Measurements from ENCODE around the gene KCNMA1. TPM values are rescaled to one million over a fixed set of nuclear protein-coding genes. Genes with fewer than 3 reads are reported as not detected.
A peak's percentile ranks its signal among the peaks of the same experiment; 100 is the strongest.
"Not testable (repeated sequence)": the region's sequence is repeated elsewhere in the genome, so short reads cannot be mapped to it uniquely, and the experiment has no call there.

The KCNMA1 gene
- total RNA-seq: under 1 TPM; 0.48 to 0.56 TPM

DNA sequence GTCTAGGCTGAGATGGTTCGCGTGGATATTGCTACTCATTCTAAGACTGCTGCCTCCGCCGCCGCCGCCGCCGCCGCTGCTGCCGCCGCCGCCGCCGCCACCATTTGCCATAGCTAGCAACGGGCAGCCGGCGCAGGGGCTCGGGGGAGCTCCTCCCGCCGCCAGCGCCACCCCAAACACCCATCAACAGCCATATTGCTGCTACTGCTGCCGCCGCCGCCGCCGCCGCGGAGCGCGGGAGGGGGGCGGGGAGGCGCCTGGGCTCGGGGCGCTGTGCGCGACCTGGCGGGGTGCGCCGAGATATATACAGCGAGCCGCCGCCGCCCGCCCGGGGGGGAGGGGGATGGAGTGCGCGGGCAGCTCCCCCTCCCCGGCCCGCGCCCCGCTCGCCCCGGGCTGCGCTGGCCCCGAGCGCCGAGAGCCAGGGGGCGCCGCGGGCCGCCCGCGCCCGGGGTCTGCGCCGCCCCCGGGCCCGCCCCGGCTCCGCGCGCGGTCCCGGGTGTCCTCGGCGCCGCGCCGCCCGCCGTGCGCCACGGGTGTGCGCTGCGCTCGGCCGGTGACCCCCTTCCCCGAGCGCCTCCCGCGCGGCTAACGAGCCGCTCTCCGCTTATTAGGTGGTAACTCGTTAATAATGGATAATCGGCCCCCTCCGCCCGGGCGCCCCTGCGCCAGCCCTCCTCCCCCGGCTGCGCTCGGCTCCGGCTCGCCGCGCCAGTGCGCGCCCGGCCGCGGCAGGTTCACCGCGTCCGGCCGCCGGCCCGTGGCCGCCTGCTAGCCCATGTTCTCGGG, at the start of gene KCNMA1:
TSS of gene KCNMA1 (minus strand) at position 277 of the 789 bp plus-strand sequence.
- peaks cover 70% of the 10 kb centered on the region for H3K27me3 Mint-ChIP-seq

DNA sequence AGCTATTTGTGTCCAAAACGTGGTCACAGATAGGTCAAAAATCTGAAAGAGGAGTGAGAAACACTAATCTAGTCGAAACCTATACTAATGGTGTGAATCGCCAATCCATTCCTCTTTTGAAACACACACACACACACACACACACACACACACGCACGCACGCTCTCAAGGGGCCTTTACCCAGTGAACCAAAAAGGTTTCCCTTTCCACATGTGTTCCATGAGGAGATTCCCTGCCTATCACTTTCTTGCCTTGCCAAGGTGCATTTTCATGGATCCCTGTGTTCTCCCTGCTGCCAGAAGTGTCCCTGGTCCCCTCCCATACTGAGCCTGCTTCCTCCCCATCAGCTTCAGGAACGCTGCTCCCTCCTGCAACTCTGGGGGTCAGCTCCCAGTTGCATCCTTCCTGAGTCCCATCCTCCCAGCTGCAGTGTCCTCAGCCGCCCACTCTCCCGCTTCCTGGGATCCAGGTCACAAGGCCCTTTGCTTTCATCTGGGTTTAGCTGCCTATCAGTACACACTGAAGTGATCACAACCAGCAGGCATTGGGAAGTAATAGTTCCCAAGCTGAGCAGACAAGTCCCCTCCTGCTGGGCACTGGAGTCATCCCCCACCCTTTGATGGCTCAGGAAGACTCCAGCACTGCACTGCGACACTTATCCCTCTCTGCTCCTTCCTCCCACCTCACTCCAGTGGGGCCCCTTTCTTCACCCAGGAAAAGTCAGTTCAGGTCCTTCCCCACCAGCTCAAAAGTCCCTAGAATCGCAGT, 49.2 kb upstream of the KCNMA1 start:
- ATAC-seq (replicated peaks): no peak
- Mint-ChIP-seq H3K36me3 (ENCODE audit: low read depth) (no peaks in the 10 kb centered on the region), H3K4me1 (no peaks in the 10 kb centered on the region), H3K4me3 (no peak overlapping the region), H3K9me3 (no peaks in the 10 kb centered on the region), H3K27ac (no peak overlapping the region), H3K27me3 (peaks cover 37% of the 10 kb centered on the region)

More for the DNA sequence above, at the start of gene KCNMA1:
- Mint-ChIP-seq H3K36me3 (ENCODE audit: low read depth) (no peaks in the 10 kb centered on the region), H3K4me1 (peaks cover 5% of the 10 kb centered on the region), H3K9me3 (no peaks in the 10 kb centered on the region), H3K27ac (no peak within 1 kb of the TSS), H3K4me3 (peak within 1 kb of the TSS; percentile 25)
- no peak for ATAC-seq (replicated peaks)

DNA sequence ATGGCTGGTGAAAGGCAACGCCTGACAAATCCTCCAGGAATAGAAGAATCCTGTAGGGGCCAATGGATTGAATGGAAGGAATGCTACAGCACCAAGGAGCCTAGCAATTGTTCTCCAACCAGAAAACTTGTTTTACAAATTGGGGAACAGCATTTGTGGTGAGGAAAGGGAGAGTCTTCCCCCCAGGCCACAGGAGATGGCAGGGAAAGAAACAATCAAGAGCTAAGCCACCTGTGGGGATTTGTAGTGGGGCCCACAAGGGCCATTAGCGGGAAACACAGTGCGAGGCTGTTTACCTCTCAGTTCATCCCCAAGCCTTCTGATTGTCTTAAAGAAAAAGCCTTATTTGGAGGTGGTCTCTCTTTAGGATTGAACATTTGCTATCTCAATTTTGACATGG, 48.5 kb upstream of the KCNMA1 start:
- Mint-ChIP-seq H3K4me3 (no peak overlapping the region), H3K36me3 (ENCODE audit: low read depth) (no peaks in the 10 kb centered on the region), H3K27me3 (peaks cover 36% of the 10 kb centered on the region), H3K27ac (no peak overlapping the region), H3K9me3 (no peaks in the 10 kb centered on the region), H3K4me1 (no peaks in the 10 kb centered on the region)
- ATAC-seq (replicated peaks): no peak

DNA sequence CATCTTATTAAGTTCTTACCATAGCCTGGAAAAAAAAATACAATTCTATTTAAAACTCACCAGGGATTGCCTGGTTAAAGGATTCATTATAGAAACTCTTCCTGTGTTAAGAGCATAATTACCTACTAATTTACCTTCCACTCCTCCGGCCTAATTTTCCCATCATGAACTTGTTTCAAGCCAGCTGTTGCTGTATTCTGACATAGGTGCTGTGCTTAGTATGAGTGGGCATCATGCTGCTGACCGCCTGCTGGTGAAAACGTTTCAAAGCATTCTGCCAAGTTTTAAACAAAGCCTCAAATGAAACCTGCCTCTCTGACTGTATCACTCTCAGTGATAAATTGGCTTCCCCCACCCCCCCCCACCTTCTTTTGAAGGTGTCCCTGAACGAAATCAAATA, 47.8 kb upstream of the KCNMA1 start:
- Mint-ChIP-seq H3K4me1 (no peaks in the 10 kb centered on the region), H3K36me3 (ENCODE audit: low read depth) (no peaks in the 10 kb centered on the region), H3K4me3 (no peak overlapping the region), H3K27ac (no peak overlapping the region), H3K27me3 (peaks cover 36% of the 10 kb centered on the region), H3K9me3 (no peaks in the 10 kb centered on the region)
- ATAC-seq (replicated peaks): no peak

DNA sequence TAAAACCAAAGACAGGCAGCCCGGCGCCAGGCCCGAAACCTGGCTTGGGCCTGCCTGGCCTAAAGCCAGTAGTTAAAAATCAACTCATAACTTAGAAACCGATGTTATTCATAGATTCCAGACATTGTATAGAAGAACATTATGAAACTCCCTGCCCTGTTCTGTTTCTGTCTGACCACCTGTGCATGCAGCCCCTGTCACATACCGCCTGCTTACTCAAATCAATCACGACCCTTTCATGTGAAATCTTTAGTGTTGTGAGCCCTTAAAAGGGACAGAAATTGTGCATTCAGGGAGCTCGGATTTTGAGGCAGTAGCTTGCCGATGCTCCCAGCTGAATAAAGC, 45.5 kb upstream of the KCNMA1 start:
- ATAC-seq (replicated peaks); H3K9me3 Mint-ChIP-seq; H3K4me1 Mint-ChIP-seq; H3K4me3 Mint-ChIP-seq; H3K27ac Mint-ChIP-seq; H3K36me3 Mint-ChIP-seq (ENCODE audit: low read depth): not testable (repeated sequence)
- peaks cover 23% of the 10 kb centered on the region for H3K27me3 Mint-ChIP-seq

DNA sequence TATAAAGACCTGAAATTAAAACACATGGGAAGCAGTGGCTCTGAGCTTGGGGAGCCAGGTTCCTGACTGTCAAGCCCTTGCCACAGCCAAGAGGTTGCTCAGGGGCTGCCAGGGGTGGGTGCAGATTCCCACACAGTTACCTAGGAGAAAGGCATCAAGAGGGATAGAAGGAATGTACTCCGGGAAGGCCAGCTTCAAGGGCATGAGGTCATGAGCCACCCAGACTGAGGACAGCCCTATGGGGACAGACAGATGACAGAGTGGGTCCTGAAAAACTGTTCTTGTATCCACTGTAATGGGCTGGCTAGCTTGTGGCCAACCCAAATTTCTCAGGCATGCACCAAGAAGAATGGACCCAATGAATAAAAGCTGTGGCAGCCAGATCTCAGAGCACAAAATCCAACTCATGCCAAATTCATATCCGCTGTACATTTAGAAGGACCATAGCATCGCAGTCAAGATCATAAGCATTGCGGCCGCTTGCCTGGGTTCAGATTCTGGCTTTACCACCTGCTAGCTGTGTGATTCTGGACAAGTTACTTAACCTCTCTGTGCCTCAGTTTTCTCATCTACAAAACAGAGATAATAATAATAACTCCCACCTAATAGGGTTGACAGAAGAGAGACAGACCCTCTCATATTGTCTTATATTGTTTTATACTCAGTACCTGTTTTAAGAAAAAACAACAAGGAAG, 44.9 kb upstream of the KCNMA1 start:
- no peaks in the 10 kb centered on the region for H3K36me3 Mint-ChIP-seq (ENCODE audit: low read depth)
- H3K4me1 Mint-ChIP-seq: no peaks in the 10 kb centered on the region
- ATAC-seq (replicated peaks): no peak
- H3K27me3 Mint-ChIP-seq: peaks cover 24% of the 10 kb centered on the region
- no peaks in the 10 kb centered on the region for H3K9me3 Mint-ChIP-seq
- H3K27ac Mint-ChIP-seq: no peak overlapping the region
- H3K4me3 Mint-ChIP-seq: no peak overlapping the region

DNA sequence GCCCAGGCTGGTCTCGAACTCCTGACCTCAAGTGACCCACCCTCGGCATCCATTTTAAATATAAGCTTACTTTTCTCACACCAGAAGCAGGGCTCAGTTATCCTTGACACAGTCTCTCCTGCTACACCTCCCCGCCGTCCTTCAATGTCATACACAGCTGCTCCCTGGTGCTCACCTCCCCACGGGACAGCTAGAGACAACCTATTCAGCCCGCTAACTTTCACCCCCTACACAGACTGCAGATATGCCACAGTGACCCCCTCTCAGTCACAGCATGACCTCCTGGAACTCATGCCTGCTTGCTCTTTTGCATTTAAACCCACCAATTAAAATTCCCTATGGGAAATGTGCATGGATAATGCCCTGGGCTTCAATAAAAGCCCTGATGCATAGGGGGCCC, 44.2 kb upstream of the KCNMA1 start:
- no peak for ATAC-seq (replicated peaks)
- Mint-ChIP-seq H3K36me3 (ENCODE audit: low read depth) (no peaks in the 10 kb centered on the region), H3K4me3 (no peak overlapping the region), H3K4me1 (no peaks in the 10 kb centered on the region), H3K27ac (no peak overlapping the region), H3K27me3 (peaks cover 19% of the 10 kb centered on the region), H3K9me3 (no peaks in the 10 kb centered on the region)

DNA sequence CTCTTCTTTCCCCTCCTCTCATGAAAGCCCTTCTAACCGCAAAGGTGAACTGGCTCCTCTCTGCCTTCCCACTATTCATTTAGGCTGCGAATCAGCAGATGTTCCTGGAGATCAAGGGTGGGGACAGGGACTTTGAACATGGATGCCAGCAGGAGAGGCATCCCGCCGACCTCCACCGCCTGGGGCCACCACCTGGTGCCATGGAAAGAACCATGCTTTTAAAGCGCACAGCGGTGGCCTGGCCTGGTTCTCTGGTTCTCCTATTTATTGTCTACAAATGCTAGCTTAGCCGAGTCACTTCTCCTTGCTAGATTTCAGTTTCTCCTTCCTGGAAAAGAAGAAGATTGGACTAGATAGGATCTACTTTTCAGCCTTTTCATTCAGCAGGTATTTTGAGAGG, 43.2 kb upstream of the KCNMA1 start:
- ATAC-seq (replicated peaks): no peak
- H3K27ac Mint-ChIP-seq: no peak overlapping the region
- H3K36me3 Mint-ChIP-seq (ENCODE audit: low read depth): no peaks in the 10 kb centered on the region
- no peak overlapping the region for H3K4me3 Mint-ChIP-seq
- H3K9me3 Mint-ChIP-seq: no peaks in the 10 kb centered on the region
- H3K4me1 Mint-ChIP-seq: no peaks in the 10 kb centered on the region
- H3K27me3 Mint-ChIP-seq: peaks cover 19% of the 10 kb centered on the region

DNA sequence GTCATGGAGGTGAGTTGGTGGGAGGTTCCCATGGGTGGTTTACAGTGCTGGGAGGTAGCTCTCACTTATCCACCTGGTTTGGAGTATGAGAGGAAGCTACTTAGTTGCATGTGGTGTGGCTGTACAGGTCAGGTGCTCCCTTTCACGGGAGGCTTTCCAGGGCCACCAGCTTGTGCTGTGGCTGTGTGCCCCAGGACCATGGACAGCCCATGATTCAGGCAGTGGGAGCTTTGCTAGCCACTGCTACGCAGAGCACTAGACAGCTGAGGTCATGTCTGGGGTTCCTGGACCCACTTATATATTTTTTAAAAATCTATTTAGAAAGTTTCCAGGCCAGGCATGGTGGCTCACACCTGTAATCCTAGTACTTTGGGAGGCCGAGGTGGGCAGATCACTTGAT, 42.5 kb upstream of the KCNMA1 start:
- ATAC-seq (replicated peaks): no peak
- Mint-ChIP-seq H3K27ac (no peak overlapping the region), H3K9me3 (no peaks in the 10 kb centered on the region), H3K4me1 (no peaks in the 10 kb centered on the region), H3K27me3 (peaks cover 16% of the 10 kb centered on the region), H3K4me3 (no peak overlapping the region), H3K36me3 (ENCODE audit: low read depth) (no peaks in the 10 kb centered on the region)

DNA sequence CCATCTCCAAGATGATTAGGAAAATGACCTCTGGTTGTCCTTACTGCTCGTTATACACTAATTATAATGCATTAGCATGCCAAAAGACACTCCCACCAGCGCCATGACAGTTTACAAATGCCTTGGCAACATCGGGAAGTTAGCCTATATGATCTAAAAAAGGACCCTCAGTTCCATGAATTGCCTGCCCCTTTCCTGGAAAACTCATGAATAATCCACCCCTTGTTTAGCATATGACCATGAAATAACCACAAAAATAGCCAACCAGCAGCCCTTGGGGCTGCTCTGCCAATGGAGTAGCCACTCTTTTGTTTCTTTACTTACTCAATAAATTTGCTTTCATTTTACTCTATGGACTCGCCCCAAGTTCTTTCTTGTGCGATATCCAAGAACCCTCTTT, 41.6 kb upstream of the KCNMA1 start:
- ATAC-seq (replicated peaks): no peak
- no peaks in the 10 kb centered on the region for H3K36me3 Mint-ChIP-seq (ENCODE audit: low read depth)
- H3K27me3 Mint-ChIP-seq: peaks cover 13% of the 10 kb centered on the region
- H3K9me3 Mint-ChIP-seq: no peaks in the 10 kb centered on the region
- no peak overlapping the region for H3K27ac Mint-ChIP-seq
- H3K4me3 Mint-ChIP-seq: no peak overlapping the region
- H3K4me1 Mint-ChIP-seq: no peaks in the 10 kb centered on the region

DNA sequence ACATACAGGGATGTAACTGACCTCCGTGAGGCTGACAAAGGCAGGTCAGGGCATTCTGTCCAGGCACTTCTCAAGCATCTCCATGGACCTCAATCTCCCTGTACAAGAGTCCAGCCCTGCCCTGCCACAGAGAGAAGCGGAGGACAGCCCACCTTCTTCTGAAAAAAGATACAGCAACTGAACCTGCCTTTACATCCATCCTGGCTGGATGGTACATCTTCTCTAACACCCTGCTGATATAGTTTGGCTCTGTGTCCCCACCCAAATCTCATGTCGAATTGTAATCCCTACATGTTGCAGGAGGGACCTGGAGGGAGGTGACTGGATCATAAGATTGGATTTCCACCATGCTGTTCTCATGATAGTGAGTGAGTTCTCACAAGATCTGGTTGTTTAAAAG, 40.5 kb upstream of the KCNMA1 start:
- no peaks in the 10 kb centered on the region for H3K9me3 Mint-ChIP-seq
- H3K4me1 Mint-ChIP-seq: no peaks in the 10 kb centered on the region
- no peaks in the 10 kb centered on the region for H3K36me3 Mint-ChIP-seq (ENCODE audit: low read depth)
- no peak overlapping the region for H3K27ac Mint-ChIP-seq
- no peak for ATAC-seq (replicated peaks)
- no peak overlapping the region for H3K4me3 Mint-ChIP-seq
- H3K27me3 Mint-ChIP-seq: peaks cover 10% of the 10 kb centered on the region

DNA sequence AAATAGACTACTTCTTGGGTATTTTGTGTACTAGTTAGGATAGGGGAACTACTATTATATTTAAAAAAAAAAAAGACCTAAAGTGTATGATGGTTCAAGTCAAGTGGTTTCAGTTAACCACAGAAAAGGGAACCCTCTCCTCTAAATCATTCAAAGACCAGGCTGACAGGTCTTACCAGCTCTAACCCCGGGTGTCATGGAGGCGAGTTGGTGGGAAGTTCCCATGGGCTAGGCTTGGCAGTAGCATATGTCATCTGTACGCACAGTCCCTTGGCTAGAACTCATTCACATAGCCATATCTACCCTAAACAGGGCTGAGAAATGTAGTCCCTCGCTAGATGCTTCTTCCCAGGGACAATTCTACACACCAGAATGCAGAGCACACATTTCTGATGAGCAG, 37.7 kb upstream of the KCNMA1 start:
- ATAC-seq (replicated peaks): no peak
- Mint-ChIP-seq H3K36me3 (ENCODE audit: low read depth) (no peaks in the 10 kb centered on the region), H3K27ac (no peak overlapping the region), H3K4me1 (no peaks in the 10 kb centered on the region), H3K27me3 (peaks cover 12% of the 10 kb centered on the region), H3K9me3 (no peaks in the 10 kb centered on the region), H3K4me3 (no peak overlapping the region)

DNA sequence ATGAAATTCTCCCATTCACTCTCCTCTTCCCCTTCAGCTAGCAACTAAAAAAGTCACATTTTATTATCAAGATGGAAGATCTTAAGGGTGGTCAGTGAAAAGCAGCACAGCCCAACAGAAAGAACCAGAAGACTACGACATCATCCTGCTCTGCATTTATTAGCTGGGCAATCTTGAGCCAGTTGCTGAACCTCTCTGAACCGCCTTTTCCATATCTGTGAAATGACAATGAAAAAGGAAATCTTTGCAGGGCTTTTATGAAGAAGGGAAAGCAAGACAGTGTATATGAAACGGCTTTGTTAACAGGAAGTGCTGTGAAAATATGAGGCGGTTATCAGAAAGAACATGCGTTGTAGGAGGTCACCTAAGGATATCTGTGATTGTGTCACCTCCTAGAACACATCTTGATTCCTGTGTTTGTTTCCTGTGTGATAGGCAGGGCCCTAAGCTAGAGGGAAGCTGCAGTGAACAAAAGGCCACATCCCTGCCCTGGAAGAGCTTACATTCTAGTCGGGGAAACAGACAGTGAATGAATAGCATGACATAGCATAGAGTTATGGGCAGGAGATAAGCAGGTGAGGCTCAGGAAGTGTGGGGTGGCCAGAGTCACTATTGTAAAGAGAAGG, 36.0 kb upstream of the KCNMA1 start:
- no peaks in the 10 kb centered on the region for H3K4me1 Mint-ChIP-seq
- no peak for ATAC-seq (replicated peaks)
- no peaks in the 10 kb centered on the region for H3K36me3 Mint-ChIP-seq (ENCODE audit: low read depth)
- H3K27me3 Mint-ChIP-seq: peaks cover 18% of the 10 kb centered on the region
- no peak overlapping the region for H3K27ac Mint-ChIP-seq
- H3K4me3 Mint-ChIP-seq: no peak overlapping the region
- H3K9me3 Mint-ChIP-seq: no peaks in the 10 kb centered on the region

DNA sequence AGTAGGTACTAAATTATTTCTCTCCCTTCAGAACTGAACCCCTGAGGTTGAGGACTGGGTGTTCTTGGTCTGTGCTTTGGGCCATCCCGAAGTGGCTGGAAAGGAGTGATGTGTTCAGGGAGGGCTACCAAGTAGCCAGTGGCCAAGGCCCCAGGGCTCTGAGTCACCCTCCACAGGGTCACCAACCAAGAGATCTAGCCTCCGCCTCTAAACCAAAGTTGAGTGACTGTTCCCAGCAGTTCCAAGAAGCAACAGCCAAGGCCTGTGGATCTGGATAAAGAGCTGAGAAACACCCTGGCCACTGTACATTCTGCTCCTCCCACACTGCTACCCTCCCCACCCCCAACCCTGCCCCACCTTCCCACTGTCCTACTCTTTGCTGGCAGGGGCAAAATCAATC, 35.5 kb upstream of the KCNMA1 start:
- Mint-ChIP-seq H3K36me3 (ENCODE audit: low read depth) (no peaks in the 10 kb centered on the region), H3K27ac (no peak overlapping the region), H3K4me3 (no peak overlapping the region), H3K27me3 (peaks cover 19% of the 10 kb centered on the region), H3K4me1 (no peaks in the 10 kb centered on the region), H3K9me3 (no peaks in the 10 kb centered on the region)
- ATAC-seq (replicated peaks): no peak

All from activated T-helper 17 cell treated with anti-CD3 and anti-CD28 coated beads, Interleukin-2, amount 50 U/mL, for 72 hours (primary cell).